CD4-positive, alpha-beta memory T cell (primary cell): ENCODE results near the gene FOXRED1. TPM values are rescaled to one million over a fixed set of nuclear protein-coding genes. Genes with fewer than 3 reads are reported as not detected.
A peak's percentile ranks its signal among the peaks of the same experiment; 100 is the strongest.

Source experiments
- CTCF ChIA-PET: fragments of 350-600 bp; sonication (Branson Sonifier 250); formaldehyde crosslinking; loops from one replicate; lab custom pipeline; 2021; ENCODE audit warnings: inconsistent platforms; ENCODE audit not compliant: partially characterized antibody; lab: Charles Lee
- POLR2A ChIA-PET: fragments of 350-600 bp; sonication (Branson Sonifier 250); formaldehyde crosslinking; loops from one replicate; lab custom pipeline; 2021; ENCODE audit not compliant: partially characterized antibody; lab: Charles Lee
- DNase-seq, 5 donors: peaks; one replicate each; pipeline versions ENCODE4 v3.0.0 to v3.0.0-alpha.2; 2020 to 2022; ENCODE audit warnings: mixed read lengths in 1 of 5
- H3K27ac ChIP-seq: one replicate; pipeline ENCODE4 v1.7.0; 2013; ENCODE audit warnings: low read depth, low read length
- H3K27me3 ChIP-seq: 2 replicates; pipeline ENCODE4 v1.7.0; 2013; ENCODE audit warnings: mild to moderate bottlenecking, low read length, moderate library complexity; ENCODE audit not compliant: insufficient read depth
- H3K36me3 ChIP-seq: 2 replicates; pipeline ENCODE4 v1.7.0; 2013; ENCODE audit warnings: mild to moderate bottlenecking, low read length, moderate library complexity; ENCODE audit not compliant: insufficient read depth
- H3K4me1 ChIP-seq: 2 replicates; pipeline ENCODE4 v1.7.0; 2013; ENCODE audit warnings: mild to moderate bottlenecking, low read length, moderate library complexity; ENCODE audit not compliant: insufficient read depth
- H3K4me3 ChIP-seq, 2 donors: one replicate each; pipeline ENCODE4 v1.7.0; 2013; ENCODE audit warnings: low read length in 2 of 2, mild to moderate bottlenecking in 1 of 2
- H3K9me3 ChIP-seq, 2 donors: one replicate each; pipeline ENCODE4 v1.7.0; 2013; ENCODE audit warnings: low read length in 2 of 2, control low read depth in 1 of 2; ENCODE audit not compliant: control insufficient read depth in 1 of 2
- H3K27ac Mint-ChIP-seq, 7 donors: one replicate each; pipeline ENCODE4 v1.8.0; 2020 to 2021; ENCODE audit warnings: mixed read lengths in 7 of 7, mild to moderate bottlenecking in 6 of 7, inconsistent platforms in 3 of 7, moderate library complexity in 3 of 7
- H3K27me3 Mint-ChIP-seq, 2 donors: one replicate each; pipeline ENCODE4 v1.8.0; 2020 to 2021; ENCODE audit warnings: mixed read lengths in 2 of 2
- H3K36me3 Mint-ChIP-seq, 2 donors: one replicate each; pipeline ENCODE4 v1.8.0; 2020 to 2021; ENCODE audit warnings: mixed read lengths in 2 of 2, inconsistent platforms in 1 of 2, mild to moderate bottlenecking in 1 of 2
- H3K4me1 Mint-ChIP-seq, 4 donors: one replicate each; pipeline ENCODE4 v1.8.0; 2020 to 2021; ENCODE audit warnings: mixed read lengths in 4 of 4, mild to moderate bottlenecking in 1 of 4
- H3K4me3 Mint-ChIP-seq, 8 donors: one replicate each; pipeline ENCODE4 v1.8.0; 2020 to 2021; ENCODE audit warnings: mixed read lengths in 8 of 8, mild to moderate bottlenecking in 7 of 8, moderate library complexity in 6 of 8, inconsistent platforms in 3 of 8
- H3K9me3 Mint-ChIP-seq, 8 donors: one replicate each; pipeline ENCODE4 v1.8.0; 2020 to 2021; ENCODE audit warnings: mixed read lengths in 8 of 8, mild to moderate bottlenecking in 5 of 8, inconsistent platforms in 3 of 8, moderate library complexity in 1 of 8
- intact Hi-C: fragments of 100-400 bp; cut with micrococcal nuclease; formaldehyde crosslinking; loops from one replicate; pipeline ENCODE4 v1.15.1; 2023
- polyA plus RNA-seq, 2 donors: library from polyadenylated mRNA; unstranded; fragments of 300-500 nt; fragmentation: Illumina TruSeq; gene quantifications; one replicate each; pipeline ENCODE4 v1.2.3, GENCODE V29; 2021
- total RNA-seq, 2 experiments: library from RNA; stranded (reverse); gene quantifications; one replicate each; pipeline ENCODE4 v1.2.3, GENCODE V29; 2021

The FOXRED1 gene
- total and polyA plus RNA-seq, 4 experiments from 2014 or later: 18.7 to 32.5 (median 28.9) TPM

DNA sequence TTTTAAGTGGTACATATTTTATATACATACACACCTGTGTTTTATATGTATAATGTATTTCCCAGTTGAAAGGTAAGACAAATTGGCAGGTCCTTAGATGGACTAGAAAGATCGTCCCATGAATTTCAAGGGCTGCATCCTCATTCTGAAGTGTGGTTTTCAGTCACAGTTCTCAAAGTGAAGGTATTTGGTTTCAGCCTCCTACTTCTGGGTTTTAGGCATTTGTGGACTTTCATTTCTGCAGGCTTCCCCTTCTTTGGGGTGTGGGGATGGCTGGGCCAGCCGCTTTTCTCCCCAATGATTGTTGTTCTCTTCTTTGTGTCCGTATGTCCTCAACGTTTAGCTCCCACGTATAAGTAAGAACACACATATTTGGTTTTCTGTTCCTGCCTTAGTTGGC is 44.9 kb downstream of the FOXRED1 start:
- no peak for DNase-seq
- ChIA-PET CTCF (interaction anchor here (1.0 kb wide), 1 partner anchor 167 kb away, joined by 3 read pairs; no protein-coding TSS in a partner anchor), POLR2A (no interaction called here)
- H3K4me1 ChIP-seq: peaks cover 21% of the 10 kb centered on the region
- Mint-ChIP-seq H3K27me3 (no peaks in the 10 kb centered on the region), H3K9me3 (peaks cover 0 to 7% (median 0%) of the 10 kb centered on the region in 8 donors), H3K36me3 (peaks cover 52 to 61% of the 10 kb centered on the region in 2 donors), H3K4me3 (no peak overlapping the region), H3K4me1 (peaks cover 28 to 51% (median 36%) of the 10 kb centered on the region in 4 donors), H3K27ac (no peak overlapping the region)
- no peak overlapping the region for H3K4me3 ChIP-seq
- H3K9me3 ChIP-seq: no peaks in the 10 kb centered on the region
- H3K27ac ChIP-seq: no peak overlapping the region
- intact Hi-C loops: loop anchor here (5.0 kb wide), 1 partner anchor 43 kb away; the partner anchor contains the start of gene ST3GAL4
- H3K27me3 ChIP-seq: no peaks in the 10 kb centered on the region
- H3K36me3 ChIP-seq: peaks cover 10% of the 10 kb centered on the region

DNA sequence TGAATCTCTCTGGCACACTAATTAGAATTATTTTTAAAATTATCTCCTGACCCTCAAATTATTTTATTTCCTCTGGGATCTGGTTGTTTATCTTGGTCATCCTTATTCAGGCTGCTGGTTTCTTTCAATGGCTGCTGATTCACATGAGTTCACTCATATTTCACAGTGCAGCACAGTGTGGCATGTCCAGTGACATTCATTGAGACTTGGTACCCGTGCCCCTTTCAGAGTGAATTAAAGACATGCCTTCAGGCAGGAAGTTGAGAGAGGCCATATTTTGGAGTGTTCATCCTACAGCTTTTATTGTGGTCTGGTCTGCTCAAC is 48.4 kb downstream of the FOXRED1 start:
- Histone ChIP-seq H3K27me3 (no peaks in the 10 kb centered on the region), H3K36me3 (no peaks in the 10 kb centered on the region), H3K27ac (peak overlapping the region; percentile 30), H3K9me3 (no peaks in the 10 kb centered on the region), H3K4me3 (no peak overlapping the region), H3K4me1 (peaks cover 26% of the 10 kb centered on the region)
- intact Hi-C loops: no loop called here
- Mint-ChIP-seq H3K36me3 (peaks cover 42 to 46% of the 10 kb centered on the region in 2 donors), H3K9me3 (peaks cover 0 to 8% (median 0%) of the 10 kb centered on the region in 8 donors), H3K27me3 (no peaks in the 10 kb centered on the region), H3K4me3 (peak overlapping the region in 7 of 8 donors; percentile 59 to 83 (median 70)), H3K4me1 (peaks cover 27 to 46% (median 38%) of the 10 kb centered on the region in 4 donors), H3K27ac (peak overlapping the region; percentile 31 to 90 (median 83))
- ChIA-PET POLR2A (interaction anchor here (1.0 to 2.8 kb wide), 2 partner anchors 13 to 34 kb away, joined by 3 to 18 read pairs; partner anchors contain the start of gene DCPS), CTCF (interaction anchor here (0.8 kb wide), 2 partner anchors 13 to 164 kb away, joined by 3 read pairs; no protein-coding TSS in a partner anchor)
- no peak for DNase-seq

DNA sequence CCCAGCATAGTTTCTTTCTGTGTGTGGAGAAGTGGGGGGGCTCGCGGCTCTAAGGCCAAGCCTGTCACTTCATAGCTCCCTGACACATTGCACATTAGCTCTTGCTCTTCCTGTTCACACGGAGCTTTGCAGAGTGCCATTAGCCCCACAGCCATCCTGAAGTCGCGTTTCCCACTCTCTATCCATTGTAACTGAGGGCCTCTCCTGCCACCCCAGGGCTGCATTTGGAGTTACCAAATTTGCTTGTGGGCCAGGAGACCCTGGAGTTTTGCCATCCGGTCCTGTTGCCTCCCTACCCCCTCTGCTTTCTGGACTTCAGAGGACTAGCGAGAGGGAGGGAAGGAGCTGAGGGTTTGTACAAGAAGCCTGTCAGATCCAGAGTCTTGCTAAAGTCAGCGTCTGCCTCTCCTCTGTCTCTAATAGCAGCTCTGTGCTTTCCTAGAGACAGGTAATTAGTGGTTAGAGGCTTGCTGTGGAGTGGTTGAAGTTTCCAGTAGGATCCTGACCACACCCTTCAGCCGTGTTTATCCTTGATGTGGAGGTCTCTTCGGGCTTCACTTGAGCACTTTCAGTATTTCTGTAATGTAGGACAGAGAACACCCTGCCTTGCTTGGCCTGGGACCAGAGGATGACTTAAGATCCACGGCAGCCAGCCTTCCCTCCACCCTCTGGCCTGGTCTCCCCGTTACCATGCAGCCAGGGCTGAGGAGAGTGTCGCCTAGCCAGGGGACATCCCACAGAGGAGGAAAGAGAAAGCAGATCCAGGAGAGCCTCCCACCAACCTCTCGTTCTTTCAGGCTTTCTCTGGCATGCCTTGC is 49.0 kb downstream of the FOXRED1 start:
- H3K27me3 ChIP-seq: no peaks in the 10 kb centered on the region
- Mint-ChIP-seq H3K36me3 (peaks cover 37 to 43% of the 10 kb centered on the region in 2 donors), H3K4me3 (peak overlapping the region in 7 of 8 donors; percentile 59 to 83 (median 70)), H3K27ac (peak overlapping the region; percentile 48 to 90 (median 83)), H3K9me3 (peaks cover 0 to 8% (median 0%) of the 10 kb centered on the region in 8 donors), H3K27me3 (no peaks in the 10 kb centered on the region), H3K4me1 (peaks cover 27 to 46% (median 38%) of the 10 kb centered on the region in 4 donors)
- POLR2A ChIA-PET: interaction anchor here (1.0 to 2.8 kb wide), 2 partner anchors 14 to 34 kb away, joined by 3 to 18 read pairs; partner anchors contain the start of gene DCPS
- H3K9me3 ChIP-seq: no peaks in the 10 kb centered on the region
- H3K4me1 ChIP-seq: peaks cover 26% of the 10 kb centered on the region
- peak overlapping the region in 1 of 2 donors; percentile 31 for H3K4me3 ChIP-seq
- peak overlapping the region; percentile 30 for H3K27ac ChIP-seq
- peak in 1 of 5 donors; percentile 19 for DNase-seq
- no peaks in the 10 kb centered on the region for H3K36me3 ChIP-seq
- intact Hi-C loops: no loop called here
- CTCF ChIA-PET: interaction anchor here (0.8 to 1.8 kb wide), 4 partner anchors 8 to 163 kb away, joined by 3 to 13 read pairs (median 4); no protein-coding TSS in a partner anchor

- no peaks in the 10 kb centered on the region for H3K9me3 ChIP-seq
- Mint-ChIP-seq H3K27me3 (no peaks in the 10 kb centered on the region), H3K36me3 (peaks cover 30 to 36% of the 10 kb centered on the region in 2 donors), H3K9me3 (peaks cover 0 to 8% (median 0%) of the 10 kb centered on the region in 8 donors), H3K4me1 (peaks cover 27 to 46% (median 38%) of the 10 kb centered on the region in 4 donors), H3K27ac (peak overlapping the region; percentile 11 to 90 (median 65)), H3K4me3 (peak overlapping the region in 7 of 8 donors; percentile 17 to 83 (median 70))
- no peaks in the 10 kb centered on the region for H3K36me3 ChIP-seq
- peak overlapping the region; percentile 30 for H3K27ac ChIP-seq
- H3K4me3 ChIP-seq: no peak overlapping the region
- ChIA-PET CTCF (interaction anchor here (0.6 to 1.8 kb wide), 4 partner anchors 9 to 166 kb away, joined by 3 to 13 read pairs (median 4); no protein-coding TSS in a partner anchor), POLR2A (interaction anchor here (1.3 to 2.8 kb wide), 2 partner anchors 14 to 50 kb away, joined by 5 to 18 read pairs; partner anchors contain the start of genes DCPS, FOXRED1 and SRPRA)
- no peaks in the 10 kb centered on the region for H3K27me3 ChIP-seq
- intact Hi-C loops: no loop called here
- H3K4me1 ChIP-seq: peaks cover 26% of the 10 kb centered on the region
- peak in 1 of 5 donors; percentile 14 for DNase-seq
These were observed 49.8 kb downstream of the FOXRED1 start for GRCh38 chr11:126318574-126319373.

DNA sequence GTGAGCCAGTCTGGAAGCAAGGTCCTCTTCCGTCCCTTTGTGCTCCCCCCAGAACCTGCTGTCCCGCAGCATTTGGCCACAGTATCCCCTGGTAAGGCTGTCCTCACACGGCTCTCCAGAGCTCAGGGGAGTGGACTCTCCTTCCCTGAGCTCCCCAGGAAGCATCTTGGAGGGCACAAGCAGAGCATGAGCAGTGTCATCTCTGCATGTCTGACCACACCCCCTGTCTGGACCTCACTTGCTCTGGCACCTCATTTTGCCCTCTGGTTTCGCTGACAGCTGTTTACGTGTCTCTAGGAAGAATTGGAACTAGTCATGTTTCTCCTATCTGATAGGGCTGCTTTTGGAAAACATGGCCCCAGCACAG is 50.4 kb downstream of the FOXRED1 start:
- DNase-seq: no peak
- Histone ChIP-seq H3K9me3 (no peaks in the 10 kb centered on the region), H3K27me3 (no peaks in the 10 kb centered on the region), H3K36me3 (no peaks in the 10 kb centered on the region), H3K27ac (no peak overlapping the region), H3K4me1 (peaks cover 26% of the 10 kb centered on the region), H3K4me3 (no peak overlapping the region)
- intact Hi-C loops: no loop called here
- POLR2A ChIA-PET: interaction anchor here (1.3 to 2.8 kb wide), 2 partner anchors 15 to 51 kb away, joined by 5 to 18 read pairs; partner anchors contain the start of genes DCPS, FOXRED1 and SRPRA
- peaks cover 26 to 31% of the 10 kb centered on the region in 2 donors for H3K36me3 Mint-ChIP-seq
- CTCF ChIA-PET: interaction anchor here (1.0 to 1.8 kb wide), 3 partner anchors 9 to 166 kb away, joined by 4 to 13 read pairs (median 5); no protein-coding TSS in a partner anchor
- H3K27ac Mint-ChIP-seq: peak overlapping the region in 5 of 7 donors; percentile 20 to 90 (median 88)
- H3K4me1 Mint-ChIP-seq: peaks cover 27 to 41% (median 35%) of the 10 kb centered on the region in 4 donors
- H3K27me3 Mint-ChIP-seq: no peaks in the 10 kb centered on the region
- H3K4me3 Mint-ChIP-seq: peak overlapping the region in 3 of 8 donors; percentile 33 to 70 (median 66)
- H3K9me3 Mint-ChIP-seq: peaks cover 0 to 8% (median 0%) of the 10 kb centered on the region in 8 donors

DNA sequence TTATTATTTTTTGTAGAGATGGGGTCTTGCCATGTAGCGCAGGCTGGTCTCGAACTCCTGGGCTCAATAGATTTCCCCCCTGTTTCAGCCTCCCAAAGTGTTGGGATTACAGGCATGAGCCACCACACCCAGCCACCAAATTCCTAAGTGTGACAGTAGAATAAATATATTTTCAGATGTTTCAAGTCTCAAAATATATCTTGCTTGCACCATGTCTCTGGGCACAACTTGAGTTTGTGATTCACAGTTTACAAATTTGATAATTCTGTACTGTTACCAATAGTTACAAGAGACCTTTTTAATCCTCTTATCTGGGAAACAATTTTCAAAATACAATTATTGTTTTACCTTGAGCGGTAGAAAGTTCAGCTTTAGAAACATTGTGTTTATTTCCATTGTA is 54.0 kb downstream of the FOXRED1 start:
- Histone ChIP-seq H3K9me3 (no peaks in the 10 kb centered on the region), H3K4me3 (no peak overlapping the region), H3K27me3 (no peaks in the 10 kb centered on the region), H3K36me3 (no peaks in the 10 kb centered on the region), H3K4me1 (peaks cover 17% of the 10 kb centered on the region), H3K27ac (no peak overlapping the region)
- peaks cover 25 to 42% (median 29%) of the 10 kb centered on the region in 4 donors for H3K4me1 Mint-ChIP-seq
- H3K27me3 Mint-ChIP-seq: no peaks in the 10 kb centered on the region
- ChIA-PET POLR2A (no interaction called here), CTCF (interaction anchor here (1.1 to 3.2 kb wide), 2 partner anchors 12 to 158 kb away, joined by 3 to 15 read pairs; no protein-coding TSS in a partner anchor)
- H3K36me3 Mint-ChIP-seq: peaks cover 13 to 26% of the 10 kb centered on the region in 2 donors
- H3K27ac Mint-ChIP-seq: no peak overlapping the region
- DNase-seq: no peak
- no peak overlapping the region for H3K4me3 Mint-ChIP-seq
- intact Hi-C loops: no loop called here
- H3K9me3 Mint-ChIP-seq: peaks cover 0 to 2% (median 0%) of the 10 kb centered on the region in 8 donors
